ENCODE results near the gene STX11.

STX11 gene

DNA sequence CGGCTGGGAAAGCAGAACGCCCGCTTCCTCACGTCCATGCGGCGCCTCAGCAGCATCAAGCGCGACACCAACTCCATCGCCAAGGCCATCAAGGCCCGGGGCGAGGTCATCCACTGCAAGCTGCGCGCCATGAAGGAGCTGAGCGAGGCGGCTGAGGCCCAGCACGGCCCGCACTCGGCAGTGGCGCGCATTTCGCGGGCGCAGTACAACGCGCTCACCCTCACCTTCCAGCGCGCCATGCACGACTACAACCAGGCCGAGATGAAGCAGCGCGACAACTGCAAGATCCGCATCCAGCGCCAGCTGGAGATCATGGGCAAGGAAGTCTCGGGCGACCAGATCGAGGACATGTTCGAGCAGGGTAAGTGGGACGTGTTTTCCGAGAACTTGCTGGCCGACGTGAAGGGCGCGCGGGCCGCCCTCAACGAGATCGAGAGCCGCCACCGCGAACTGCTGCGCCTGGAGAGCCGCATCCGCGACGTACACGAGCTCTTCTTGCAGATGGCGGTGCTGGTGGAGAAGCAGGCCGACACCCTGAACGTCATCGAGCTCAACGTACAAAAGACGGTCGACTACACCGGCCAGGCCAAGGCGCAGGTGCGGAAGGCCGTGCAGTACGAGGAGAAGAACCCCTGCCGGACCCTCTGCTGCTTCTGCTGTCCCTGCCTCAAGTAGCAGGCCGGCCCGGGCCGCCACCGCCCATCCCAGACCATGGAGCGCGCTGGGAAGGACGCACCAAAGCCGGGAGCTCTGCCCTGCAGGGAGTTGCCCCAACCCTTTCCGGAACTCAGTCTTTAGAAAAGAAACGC lies 36.7 kb downstream of the STX11 start:
- TF ChIP-seq, protein P1, sequence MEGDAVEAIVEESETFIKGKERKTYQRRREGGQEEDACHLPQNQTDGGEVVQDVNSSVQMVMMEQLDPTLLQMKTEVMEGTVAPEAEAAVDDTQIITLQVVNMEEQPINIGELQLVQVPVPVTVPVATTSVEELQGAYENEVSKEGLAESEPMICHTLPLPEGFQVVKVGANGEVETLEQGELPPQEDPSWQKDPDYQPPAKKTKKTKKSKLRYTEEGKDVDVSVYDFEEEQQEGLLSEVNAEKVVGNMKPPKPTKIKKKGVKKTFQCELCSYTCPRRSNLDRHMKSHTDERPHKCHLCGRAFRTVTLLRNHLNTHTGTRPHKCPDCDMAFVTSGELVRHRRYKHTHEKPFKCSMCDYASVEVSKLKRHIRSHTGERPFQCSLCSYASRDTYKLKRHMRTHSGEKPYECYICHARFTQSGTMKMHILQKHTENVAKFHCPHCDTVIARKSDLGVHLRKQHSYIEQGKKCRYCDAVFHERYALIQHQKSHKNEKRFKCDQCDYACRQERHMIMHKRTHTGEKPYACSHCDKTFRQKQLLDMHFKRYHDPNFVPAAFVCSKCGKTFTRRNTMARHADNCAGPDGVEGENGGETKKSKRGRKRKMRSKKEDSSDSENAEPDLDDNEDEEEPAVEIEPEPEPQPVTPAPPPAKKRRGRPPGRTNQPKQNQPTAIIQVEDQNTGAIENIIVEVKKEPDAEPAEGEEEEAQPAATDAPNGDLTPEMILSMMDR (IDR thresholded peaks at IDR 0.05; ENCODE audit: borderline replicate concordance, insufficient read depth, low read depth, low read length) = no peak
- no peak overlapping the region for H3K4me3 ChIP-seq (ENCODE audit: low read depth, low read length)

DNA sequence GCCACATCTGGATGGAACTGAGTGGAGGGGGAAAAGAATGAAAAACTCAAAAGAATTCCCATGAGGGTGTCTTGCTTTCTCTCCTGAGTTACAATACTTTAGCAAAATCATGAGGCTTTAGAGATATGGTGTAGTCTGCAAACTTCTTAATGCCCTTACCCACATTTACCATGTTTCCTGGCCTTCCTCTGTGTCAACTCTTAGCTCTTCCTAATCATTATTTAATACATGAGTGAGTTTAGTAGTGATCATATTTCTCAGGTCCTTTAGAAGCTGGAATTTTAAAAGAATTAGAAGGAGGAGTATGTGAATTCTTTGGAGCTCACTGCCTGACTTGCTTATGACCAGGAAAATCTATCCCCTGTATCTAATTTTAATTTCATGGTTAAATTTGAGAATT lies 39.0 kb downstream of the STX11 start:
- H3K4me3 ChIP-seq (ENCODE audit: low read depth, low read length) = no peak overlapping the region
- TF ChIP-seq, protein P1 (IDR thresholded peaks at IDR 0.05; ENCODE audit: borderline replicate concordance, insufficient read depth, low read depth, low read length) = no peak

DNA sequence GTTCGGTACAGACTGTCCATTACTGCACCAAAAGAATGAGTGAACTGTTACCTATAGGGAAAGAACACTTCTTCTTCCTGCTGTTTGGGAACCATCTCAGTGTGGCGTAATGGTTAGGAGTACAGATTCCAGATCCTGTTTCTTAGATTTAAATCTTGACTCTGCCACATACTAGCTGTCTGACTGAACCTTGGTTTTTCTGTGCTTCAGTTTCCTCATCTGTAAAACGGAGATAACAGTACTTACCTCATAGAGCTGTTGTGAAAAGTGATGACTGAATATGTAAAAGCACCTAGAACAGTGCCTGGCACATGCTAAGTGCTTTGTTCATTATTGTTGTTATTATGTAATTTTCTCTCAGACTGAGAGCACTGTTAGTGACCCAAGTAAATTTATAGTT lies 39.8 kb downstream of the STX11 start:
- TF ChIP-seq, protein P1 (IDR thresholded peaks at IDR 0.05; ENCODE audit: borderline replicate concordance, insufficient read depth, low read depth, low read length) = no peak
- H3K4me3 ChIP-seq (ENCODE audit: low read depth, low read length) = no peak overlapping the region

DNA sequence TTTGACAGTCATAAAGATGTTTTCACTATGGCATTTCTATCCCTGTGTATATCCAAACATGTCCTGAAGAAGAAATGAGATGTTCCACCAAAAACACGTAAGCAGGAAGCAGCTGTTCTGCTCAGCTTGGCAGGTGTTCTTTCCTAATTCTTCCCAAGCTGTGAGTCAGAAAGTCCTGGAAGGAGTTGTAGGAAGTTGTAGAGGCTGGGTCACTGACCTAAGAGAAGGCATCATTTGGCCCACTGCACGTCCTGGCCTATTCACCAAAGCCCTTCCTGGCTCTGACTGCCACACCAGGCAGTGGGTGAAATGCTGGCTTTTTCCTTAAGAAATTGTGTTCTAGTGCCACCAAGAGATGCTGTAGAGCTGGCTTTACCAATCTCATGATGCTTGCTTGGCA lies 40.3 kb downstream of the STX11 start:
- H3K4me3 ChIP-seq (ENCODE audit: low read depth, low read length) = no peak overlapping the region
- TF ChIP-seq, protein P1 (IDR thresholded peaks at IDR 0.05; ENCODE audit: borderline replicate concordance, insufficient read depth, low read depth, low read length) = no peak

DNA sequence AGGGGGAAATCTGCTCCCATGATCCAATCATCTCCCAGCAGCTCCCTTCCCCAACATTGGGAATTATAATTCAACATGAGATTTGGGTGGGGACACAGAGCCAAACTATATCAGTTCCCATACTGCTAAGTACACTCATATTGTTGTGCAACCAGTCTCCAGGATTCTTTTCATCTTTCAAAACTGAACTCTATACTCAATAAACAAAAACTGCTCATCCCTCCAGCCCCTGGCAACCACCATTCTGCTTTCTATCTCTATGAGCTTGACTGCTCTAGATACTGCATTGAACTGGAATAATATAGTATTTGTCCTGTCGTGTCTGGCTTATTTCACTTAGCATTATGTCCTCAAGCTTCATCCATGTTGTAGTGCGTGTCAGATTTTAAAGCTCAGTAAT lies 42.9 kb downstream of the STX11 start:
- no peak overlapping the region for H3K4me3 ChIP-seq (ENCODE audit: low read depth, low read length)
- TF ChIP-seq, protein P1 (IDR thresholded peaks at IDR 0.05; ENCODE audit: borderline replicate concordance, insufficient read depth, low read depth, low read length) = no peak

DNA sequence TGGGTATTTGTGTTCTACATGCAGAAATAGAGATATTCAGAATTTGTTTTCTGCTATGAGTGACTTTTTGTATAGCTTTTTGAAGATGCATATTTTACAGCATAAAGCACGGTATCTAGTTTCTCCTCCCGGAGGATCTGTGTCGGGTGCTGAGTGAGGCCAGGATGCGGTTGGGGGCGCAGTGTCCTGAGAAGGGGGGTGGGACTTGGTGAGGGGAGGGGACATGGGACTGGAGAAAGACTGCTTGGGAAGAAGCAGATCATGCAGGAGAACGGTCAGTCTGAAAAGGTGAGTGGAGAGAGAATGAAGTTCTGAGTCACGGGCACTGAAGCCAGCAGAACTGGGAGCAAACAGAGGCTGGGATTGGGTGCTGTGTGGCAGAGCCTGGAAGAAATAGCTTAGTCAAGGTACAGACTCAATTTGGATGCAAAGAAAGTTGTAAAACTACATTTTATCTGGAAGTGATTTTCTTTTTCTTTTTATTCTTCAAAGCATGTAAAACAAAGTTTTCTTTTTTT lies 44.0 kb downstream of the STX11 start:
- TF ChIP-seq, protein P1 (IDR thresholded peaks at IDR 0.05; ENCODE audit: borderline replicate concordance, insufficient read depth, low read depth, low read length) = no peak
- H3K4me3 ChIP-seq (ENCODE audit: low read depth, low read length) = no peak overlapping the region

DNA sequence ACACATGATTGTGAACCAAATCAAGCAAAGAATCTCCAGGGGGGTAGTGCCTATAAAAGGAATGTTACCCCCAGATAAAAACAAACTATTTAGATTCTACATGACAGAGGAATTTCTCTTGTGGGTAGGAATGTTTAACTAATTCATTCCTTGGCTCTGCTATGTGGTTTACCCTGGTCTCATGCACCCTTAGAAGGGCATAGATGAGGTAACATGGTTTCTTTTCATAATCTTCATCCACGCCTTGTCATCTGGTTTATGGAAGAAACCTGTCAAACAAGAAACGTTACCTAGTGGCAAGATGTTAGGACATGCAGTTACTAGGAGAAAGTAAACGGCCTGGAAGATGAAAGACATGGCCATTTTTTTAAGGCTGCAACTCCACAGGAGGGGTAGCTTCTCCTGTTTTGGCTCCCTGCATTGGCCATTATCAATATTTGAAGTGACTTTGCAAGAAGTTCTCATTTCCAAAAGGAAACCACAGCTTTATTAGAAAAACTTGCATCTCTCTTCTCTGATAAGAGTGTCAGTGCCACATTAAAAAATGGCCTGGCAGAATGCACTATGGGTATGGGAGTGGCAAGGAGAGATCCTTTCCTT lies 45.5 kb downstream of the STX11 start:
- TF ChIP-seq, protein P1 (IDR thresholded peaks at IDR 0.05; ENCODE audit: borderline replicate concordance, insufficient read depth, low read depth, low read length) = no peak
- H3K4me3 ChIP-seq (ENCODE audit: low read depth, low read length) = no peak overlapping the region
